Kasumi-1 (cell line): ENCODE results near the gene DLG5.

Source experiments
- DNase-seq, 2 experiments: peaks; one replicate each; lab custom pipeline; 2025; lab: John Stamatoyannopoulos, UW

DLG5 gene, protein sequence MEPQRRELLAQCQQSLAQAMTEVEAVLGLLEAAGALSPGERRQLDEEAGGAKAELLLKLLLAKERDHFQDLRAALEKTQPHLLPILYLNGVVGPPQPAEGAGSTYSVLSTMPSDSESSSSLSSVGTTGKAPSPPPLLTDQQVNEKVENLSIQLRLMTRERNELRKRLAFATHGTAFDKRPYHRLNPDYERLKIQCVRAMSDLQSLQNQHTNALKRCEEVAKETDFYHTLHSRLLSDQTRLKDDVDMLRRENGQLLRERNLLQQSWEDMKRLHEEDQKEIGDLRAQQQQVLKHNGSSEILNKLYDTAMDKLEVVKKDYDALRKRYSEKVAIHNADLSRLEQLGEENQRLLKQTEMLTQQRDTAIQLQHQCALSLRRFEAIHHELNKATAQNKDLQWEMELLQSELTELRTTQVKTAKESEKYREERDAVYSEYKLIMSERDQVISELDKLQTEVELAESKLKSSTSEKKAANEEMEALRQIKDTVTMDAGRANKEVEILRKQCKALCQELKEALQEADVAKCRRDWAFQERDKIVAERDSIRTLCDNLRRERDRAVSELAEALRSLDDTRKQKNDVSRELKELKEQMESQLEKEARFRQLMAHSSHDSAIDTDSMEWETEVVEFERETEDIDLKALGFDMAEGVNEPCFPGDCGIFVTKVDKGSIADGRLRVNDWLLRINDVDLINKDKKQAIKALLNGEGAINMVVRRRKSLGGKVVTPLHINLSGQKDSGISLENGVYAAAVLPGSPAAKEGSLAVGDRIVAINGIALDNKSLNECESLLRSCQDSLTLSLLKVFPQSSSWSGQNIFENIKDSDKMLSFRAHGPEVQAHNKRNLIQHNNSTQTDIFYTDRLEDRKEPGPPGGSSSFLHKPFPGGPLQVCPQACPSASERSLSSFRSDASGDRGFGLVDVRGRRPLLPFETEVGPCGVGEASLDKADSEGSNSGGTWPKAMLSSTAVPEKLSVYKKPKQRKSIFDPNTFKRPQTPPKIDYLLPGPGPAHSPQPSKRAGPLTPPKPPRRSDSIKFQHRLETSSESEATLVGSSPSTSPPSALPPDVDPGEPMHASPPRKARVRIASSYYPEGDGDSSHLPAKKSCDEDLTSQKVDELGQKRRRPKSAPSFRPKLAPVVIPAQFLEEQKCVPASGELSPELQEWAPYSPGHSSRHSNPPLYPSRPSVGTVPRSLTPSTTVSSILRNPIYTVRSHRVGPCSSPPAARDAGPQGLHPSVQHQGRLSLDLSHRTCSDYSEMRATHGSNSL (N-terminal part only)

DNA sequence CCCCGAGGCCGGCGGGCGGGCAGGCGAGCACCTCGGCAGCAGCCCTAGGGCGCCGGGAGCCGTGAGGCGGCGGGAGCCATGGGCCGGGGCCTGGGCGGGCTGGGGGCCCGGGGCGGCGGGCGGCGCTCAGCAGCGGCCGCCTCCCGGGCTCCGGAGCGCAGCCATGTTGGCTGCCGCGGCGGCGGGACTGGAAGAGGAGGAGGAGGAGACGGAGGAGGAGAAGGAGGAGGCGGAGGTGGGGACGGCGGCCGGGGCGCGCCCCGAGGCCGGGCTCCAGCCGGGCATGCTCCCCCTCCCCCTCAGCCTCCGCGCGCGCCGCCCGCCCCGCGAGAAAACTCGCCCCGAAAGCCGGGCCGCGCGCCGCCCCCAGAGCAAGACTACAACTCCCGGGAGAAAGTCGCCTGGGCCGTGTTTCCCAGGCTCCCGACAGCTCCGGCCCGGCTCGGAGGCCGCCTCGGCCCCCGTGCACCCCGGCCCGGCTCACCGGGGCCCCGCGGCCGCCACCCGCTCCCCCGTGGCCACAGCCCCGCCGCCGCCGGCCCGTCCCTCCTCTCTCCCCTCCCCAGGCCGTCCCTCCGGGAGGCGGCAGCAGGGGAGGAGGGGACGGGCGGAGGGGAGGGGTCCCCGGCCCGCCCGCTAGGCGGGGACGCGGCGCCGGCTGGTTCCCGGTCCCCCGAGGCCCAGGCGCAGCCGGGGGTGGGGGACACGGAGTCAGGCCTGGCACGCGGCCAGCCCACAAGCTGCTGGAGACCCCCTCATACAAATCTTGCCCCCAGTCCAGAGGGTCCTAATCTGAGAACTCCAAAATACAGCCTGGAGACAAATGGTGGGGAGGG lies at the start of gene DLG5:
Gene DLG5 (minus strand): TSS at position 190 of the 836 bp plus-strand sequence. CDS start 235 bp downstream, outside the sequence.
- peak; percentile 23 to 24 for DNase-seq

- no peak for DNase-seq
Observed at GRCh38 chr10:77975086-77975666, 48.6 kb upstream of the DLG5 start.

GRCh38 chr10:77974396-77975074 lies 48.0 kb upstream of the DLG5 start:
- DNase-seq: peak; percentile 30 to 63

GRCh38 chr10:77973276-77973675 lies 46.7 kb upstream of the DLG5 start:
- no peak for DNase-seq

GRCh38 chr10:77972148-77972547 lies 45.6 kb upstream of the DLG5 start:
- no peak for DNase-seq

- DNase-seq: no peak
Observed at GRCh38 chr10:77971804-77972144, 45.2 kb upstream of the DLG5 start.

DNA sequence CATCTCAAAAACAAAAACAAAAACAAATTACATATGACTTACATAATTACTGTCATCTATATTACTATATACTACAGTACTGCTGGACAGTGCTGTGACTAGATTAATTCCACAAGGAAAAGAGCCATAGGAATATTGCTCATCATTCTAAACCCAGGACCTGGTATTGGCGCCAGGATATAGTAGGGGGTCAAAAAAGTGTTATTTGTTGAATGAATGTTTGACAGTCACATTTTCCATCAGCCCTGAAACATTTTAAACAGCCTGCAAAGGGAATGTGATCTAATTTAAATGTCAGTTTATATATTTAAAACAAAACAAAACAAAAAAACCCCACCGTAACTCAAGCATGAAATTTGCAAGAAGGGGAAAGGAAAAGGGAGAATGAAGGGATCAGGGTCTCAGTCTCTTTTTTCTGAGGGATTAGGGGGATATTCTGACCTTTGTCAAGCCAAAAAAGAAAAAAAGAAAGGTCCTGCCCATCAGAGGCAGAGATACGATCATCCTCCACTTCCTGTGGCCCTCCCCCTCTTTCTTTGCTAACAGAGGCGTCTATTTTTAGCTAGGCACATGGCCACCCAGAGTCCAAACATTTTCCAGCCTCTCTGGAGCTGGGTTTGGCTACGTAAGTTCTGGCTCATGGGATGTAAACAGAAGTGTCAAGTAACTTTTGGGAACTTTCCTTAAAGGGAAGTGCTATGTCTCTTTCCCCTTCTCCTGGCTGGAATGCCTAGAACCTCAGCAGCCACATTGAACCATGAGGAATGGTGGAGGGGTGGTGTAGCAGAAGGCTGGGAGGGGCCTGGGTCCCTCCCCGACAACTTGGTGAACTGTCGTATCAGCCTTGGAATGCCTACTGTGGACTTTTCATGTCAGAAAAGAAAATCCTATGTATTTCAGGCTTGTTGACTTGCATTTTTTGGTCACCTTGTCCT lies 44.6 kb upstream of the DLG5 start:
- peak; percentile 54 to 60 for DNase-seq

GRCh38 chr10:77969114-77969513 lies 42.6 kb upstream of the DLG5 start:
- DNase-seq: no peak

DNA sequence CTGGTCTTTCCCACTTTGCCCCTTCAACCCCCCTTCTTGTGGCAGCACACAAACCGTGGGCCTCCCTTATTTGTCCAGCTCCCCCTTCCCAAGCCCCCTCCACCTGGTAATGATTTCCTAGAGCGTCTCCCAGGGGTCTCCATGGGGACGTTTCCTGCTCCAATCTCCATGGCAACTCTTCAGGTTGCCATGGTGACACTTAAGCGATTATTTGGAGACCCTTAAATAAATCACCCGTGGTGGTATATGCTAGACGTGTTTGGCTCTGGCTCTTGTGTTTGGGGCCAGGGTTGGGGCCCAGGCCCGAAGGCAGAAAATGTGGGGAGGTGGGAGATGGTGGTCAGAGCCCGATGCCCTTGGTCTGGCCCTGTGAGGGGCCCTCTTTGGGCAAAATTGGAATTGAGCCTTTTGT lies 41.1 kb upstream of the DLG5 start:
- no peak for DNase-seq

DNA sequence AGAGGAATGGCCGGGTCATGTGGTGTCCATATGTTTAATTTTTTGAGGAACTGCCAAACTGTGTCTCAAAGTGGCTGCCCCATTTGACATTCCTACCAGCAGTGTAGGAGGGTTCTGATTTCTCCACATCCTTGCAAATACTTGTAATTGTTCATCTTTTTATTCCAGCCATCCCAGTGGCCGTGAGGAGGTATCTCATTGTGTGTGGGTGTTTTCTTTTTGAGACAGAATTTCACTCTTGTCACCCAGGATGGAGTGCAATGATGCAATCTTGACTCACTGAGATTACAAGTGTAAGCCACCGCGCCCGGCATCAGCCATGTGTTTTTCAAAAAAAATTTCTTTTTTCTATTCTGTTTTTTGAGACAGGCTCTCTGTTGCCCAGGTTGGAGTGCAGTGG lies 38.7 kb upstream of the DLG5 start:
- DNase-seq: no peak

DNA sequence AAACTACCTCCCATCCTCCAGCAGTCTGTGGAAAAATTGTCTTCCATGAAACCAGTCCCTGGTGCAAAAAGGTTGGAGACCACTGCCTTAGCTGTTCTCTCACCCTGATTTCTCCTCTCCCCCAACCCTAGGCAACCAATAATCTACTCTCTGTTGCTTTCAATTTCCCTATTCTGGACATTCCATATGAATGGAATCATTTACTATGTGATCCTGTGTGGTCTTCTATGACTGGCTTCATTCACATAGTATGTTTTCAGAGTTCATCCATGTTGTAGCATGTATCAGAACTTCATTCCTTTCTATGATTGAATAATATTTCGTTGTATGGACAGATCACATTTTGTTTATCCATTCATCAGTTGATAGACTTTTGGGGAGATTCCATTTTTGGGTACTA lies 38.3 kb upstream of the DLG5 start:
- no peak for DNase-seq

DNA sequence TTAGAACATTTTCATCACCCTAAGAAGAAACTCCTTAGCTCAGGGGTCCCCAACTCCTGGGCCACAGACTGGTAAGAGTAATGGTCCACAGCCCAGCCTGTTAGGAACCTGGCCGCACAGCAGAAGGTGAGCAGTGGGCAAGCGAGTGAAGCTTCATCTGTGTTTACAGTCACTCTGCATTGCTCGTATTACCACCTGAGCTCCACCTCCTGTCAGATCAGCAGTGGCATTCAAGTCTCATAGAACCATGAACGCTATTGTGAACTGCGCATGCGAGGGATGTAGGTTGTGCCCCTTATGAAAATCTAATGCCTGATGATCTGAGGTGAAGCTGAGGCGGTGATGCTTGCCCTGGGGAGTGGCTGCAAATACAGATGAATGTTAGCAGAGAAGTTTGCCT lies 37.3 kb upstream of the DLG5 start:
- no peak for DNase-seq

DNA sequence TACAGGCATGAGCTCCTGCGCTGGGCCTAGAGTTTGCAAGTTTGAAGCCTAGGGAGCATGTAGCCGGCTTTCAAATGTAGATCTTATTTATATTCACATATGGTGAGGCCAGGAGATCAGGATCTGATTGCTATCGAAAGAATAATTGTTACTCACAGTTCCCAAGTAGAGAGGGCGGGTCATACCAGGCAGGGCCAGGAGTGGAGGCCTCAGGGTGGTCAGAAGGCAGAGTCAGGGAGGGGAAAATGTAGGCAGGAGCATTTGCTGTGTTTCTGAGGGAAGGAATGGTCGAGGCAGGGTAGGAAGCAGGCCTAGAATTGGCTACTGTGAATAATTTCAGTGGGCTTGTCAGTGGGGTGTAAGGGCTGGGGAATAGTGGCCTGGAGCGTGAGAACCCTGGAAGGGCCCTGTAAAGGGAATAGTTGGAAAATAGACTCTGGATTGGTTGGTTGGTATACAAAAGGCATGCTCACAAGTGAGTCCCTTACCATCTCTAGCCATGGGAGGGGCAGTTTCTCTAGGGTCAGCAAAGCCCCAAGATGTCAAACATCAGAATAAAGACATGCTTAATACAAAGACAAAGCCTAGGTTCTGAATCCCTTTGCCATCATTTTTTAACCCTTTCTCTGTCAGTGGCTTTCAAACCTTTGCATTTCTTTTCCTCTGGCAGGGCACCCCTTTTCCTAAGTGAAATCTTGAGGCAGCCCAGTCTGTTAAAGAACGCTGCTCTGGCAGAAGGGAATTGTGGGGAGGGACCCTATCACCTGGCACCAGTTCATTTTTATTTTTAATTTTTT lies 36.0 kb upstream of the DLG5 start:
- no peak for DNase-seq

DNA sequence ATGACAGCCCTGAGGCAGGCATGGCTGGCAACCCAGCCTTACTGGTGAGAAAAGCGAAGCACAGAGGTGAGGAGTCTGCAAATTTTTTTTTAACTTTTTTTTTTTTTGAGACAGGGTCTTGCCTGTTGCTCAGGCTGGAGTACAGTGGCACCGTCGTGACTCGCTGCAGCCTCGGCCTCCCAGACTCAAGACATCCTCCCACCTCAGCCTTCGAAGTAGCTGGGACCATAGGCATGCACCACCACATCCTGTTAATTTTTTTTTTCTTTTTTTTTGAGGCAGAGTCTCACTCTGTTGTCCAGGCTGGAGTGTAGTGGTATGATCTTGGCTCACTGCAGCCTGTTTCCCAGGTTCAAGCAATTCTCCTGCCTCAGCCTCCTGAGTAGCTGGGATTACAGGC lies 35.1 kb upstream of the DLG5 start:
- no peak for DNase-seq

DNA sequence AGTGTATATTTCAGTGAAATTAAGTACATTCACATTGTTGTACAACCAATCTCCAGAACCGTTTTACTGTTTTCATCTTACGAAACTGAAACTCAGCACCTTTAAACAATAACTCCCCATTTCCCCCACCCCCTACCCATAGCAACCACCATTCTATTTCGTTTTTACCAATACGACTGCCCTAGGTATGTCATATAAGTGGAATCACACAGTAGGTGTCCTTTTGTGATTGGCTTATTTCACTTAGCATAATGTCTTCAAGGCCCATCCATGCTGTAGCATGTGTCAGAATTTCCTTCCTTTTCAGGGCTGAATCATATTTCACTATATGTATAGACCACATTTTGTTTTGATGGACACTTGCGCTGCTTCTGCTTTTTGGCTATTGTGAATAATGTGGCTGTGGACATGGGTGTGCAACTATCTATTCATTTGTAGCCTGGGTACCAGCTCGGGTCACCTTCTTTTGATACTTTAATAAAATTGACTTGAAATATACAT lies 34.3 kb upstream of the DLG5 start:
- no peak for DNase-seq

GRCh38 chr10:77959887-77960455 lies 33.4 kb upstream of the DLG5 start:
- DNase-seq: no peak

- DNase-seq: no peak
Observed at GRCh38 chr10:77959384-77959783, 32.8 kb upstream of the DLG5 start.

DNA sequence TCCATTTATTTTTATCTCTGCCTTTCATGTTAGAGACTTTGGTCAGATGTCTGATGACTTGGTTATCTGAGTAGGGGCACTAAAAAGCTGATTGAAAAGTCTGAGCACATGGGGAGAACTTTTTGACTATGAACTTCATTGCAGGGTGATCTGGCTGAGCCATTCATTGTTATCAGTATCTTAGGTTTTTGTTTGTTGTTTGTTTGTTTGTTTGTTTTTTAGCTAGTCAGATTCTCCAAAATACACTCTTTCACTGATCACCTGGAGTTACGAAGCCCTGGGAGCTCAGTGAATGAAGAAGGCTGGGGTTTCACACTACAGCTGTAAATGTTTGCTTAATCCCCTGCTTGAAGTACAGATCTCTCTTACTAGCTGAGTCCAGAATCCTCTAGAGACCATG lies 28.6 kb upstream of the DLG5 start:
- no peak for DNase-seq
